Activated effector memory CD4-positive, alpha-beta T cell treated with Interleukin-2 at 50 U/mL for 16 hours (primary cell): ENCODE data around the gene DGCR6L.
"Not testable (repeated sequence)": the region's sequence is repeated elsewhere in the genome, so short reads cannot be mapped to it uniquely, and the experiment has no call there.

ENCODE experiments used
- DNase-seq: peaks from one replicate; pipeline ENCODE4 v3.0.0-alpha.2; 2020

DGCR6L gene

GRCh38 chr22:20319745-20320658, at the start of gene DGCR6L:
Gene DGCR6L (minus strand): TSS chr22:20320060. CDS start chr22:20319988, 72 bp downstream.
- DNase-seq: peak; percentile 96

- DNase-seq: not testable (repeated sequence)
Observed at GRCh38 chr22:20368875-20369274, 49.0 kb upstream of the DGCR6L start.

DNA sequence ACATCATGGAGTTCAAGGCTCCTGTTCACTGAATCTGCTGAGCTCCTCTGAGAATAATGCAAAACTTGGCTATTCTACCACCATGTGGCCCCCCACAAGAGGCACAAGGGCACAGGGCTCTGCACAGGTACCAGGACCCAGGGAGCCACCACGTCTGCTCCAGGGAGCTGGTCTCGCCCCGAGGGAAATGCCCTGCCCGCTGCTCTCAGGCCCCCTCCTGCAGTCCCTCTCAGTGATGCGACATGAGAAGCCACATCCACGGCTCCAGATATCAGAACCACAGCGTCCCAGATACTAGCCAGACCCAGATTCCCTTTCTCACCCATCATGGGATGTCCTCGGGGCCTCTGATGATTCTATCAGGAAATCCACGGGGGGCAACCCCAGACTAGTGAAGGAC, 47.0 kb upstream of the DGCR6L start:
- DNase-seq: not testable (repeated sequence)

DNA sequence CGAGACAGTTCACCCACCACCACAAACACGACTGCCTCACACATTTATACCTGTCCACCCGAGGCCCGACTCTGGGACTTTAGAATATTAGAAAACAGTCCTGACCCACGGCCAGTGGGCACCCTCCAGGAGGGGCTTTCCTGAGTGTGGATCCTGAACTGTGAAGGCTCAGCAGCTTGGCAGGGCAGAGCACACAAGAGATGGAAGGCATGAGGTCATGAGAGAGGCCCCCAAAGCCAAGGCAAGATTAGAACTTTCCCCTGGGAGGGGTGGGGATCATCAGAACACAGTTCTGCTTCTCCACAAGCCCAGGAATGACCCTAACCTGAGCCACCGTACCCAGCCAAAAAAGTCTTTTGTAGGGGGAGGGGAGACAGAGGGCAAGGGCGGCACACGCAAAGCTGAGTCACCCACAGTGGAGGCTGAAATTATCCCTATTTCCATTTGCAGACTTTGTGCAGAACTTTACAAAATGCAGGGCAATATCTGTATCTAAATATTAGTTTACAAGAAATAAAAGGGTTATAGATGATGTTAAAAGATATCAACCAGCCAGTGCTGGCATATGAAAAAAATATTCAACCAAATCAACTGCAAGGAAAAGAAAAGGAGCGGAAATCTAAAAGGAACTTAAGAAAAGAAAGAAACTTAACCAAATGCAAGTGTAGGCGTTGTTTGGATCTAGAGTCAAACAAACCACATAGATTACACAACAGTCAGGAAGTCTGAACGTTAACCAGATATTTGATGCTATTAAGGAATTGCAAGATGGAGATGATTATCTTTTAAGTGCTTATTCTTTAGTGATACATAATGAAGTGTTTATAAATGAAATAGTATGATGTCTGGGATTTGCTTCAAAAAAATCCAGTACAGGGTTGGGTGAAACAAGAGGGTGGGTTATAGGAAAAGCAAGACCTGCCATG, 44.7 kb upstream of the DGCR6L start:
- DNase-seq: not testable (repeated sequence)

GRCh38 chr22:20362403-20362802, 42.5 kb upstream of the DGCR6L start:
- DNase-seq: not testable (repeated sequence)

DNA sequence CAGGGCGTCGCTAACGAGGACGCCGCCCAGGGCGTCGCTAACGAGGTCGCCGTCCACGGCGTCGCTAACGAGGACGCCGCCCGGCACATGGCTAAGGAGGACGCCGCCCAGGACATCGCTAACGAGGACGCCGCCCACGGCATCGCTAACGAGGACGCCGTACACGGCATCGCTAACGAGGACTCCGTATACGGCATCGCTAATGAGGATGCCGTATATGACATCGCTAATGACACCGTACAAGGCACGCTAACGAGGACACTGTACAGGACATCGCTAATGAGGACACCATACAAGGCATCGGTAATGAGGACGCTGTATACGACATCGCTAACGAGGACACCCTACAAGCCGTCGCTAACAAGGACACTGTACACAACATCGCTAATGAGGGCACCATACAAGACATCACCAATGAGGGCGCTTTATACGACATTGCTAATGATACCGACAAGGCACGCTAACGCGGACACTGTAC, 41.9 kb upstream of the DGCR6L start:
- not testable (repeated sequence) for DNase-seq

- not testable (repeated sequence) for DNase-seq
Observed at GRCh38 chr22:20360866-20361751, 41.2 kb upstream of the DGCR6L start.

GRCh38 chr22:20360261-20360660, 40.4 kb upstream of the DGCR6L start:
- DNase-seq: not testable (repeated sequence)

GRCh38 chr22:20358503-20359239, 38.8 kb upstream of the DGCR6L start:
- DNase-seq: not testable (repeated sequence)

DNA sequence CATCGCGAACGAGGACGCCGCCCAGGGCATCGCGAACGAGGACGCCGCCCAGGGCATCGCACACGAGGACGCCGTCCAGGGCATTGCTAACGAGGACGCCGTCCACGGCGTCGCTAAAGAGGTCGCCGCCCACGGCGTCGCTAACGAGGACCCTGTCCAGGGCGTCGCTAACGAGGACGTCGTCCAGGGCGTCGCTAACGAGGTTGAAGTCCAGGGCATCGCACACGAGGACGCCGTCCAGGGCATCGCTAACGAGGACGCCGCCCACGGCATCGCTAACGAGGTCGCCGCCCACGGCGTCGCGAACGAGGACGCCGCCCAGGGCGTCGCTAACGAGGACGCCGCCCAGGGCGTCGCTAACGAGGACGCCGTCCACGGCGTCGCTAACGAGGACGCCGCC, 38.1 kb upstream of the DGCR6L start:
- DNase-seq: not testable (repeated sequence)

DNA sequence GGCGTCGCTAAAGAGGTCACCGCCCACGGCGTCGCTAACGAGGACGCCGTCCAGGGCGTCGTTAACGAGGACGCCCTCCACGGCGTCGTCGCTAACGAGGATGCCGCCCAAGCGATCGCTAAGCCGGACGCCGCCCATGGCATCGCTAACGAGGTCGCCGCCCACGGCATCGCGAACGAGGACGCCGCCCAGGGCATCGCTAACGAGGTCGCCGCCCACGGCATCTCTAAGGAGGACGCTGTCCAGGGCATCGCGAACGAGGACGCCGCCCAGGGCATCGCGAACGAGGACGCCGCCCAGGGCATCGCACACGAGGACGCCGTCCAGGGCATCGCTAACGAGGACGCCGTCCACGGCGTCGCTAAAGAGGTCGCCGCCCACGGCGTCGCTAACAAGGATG, 37.0 kb upstream of the DGCR6L start:
- DNase-seq: not testable (repeated sequence)

- not testable (repeated sequence) for DNase-seq
Observed at GRCh38 chr22:20355939-20356636, 36.2 kb upstream of the DGCR6L start.

DNA sequence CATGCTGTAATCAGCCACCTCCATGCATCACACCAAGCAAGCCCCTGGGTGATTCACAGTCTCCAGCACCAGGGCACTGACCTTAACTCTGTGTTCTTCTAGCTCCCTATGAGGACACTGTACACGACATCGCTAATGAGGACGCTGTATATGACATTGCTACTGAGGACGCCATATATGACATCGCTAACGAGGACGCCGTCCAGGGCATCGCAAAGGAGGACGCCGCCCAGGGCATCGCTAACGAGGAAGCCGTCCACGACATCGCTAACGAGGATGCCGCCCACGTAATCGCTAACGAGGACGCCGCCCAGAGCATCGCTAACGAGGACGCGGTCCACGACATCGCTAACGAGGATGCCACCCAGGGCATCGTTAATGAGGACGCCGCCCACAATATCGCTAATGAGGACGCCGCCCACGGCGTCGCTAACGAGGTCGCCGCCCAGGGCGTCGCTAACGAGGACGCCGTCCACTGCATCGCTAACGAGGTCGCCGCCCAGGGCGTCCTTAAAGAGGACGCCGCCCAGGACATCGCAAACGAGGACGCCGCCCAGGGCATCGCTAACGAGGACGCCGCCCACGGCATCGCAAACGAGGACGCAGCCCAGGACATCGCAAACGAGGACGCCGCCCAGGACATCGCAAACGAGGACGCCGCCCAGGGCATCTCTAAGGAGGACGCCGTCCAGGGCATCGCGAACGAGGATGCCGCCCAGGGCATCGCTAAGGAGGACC, 34.5 kb upstream of the DGCR6L start:
- no peak for DNase-seq

DNA sequence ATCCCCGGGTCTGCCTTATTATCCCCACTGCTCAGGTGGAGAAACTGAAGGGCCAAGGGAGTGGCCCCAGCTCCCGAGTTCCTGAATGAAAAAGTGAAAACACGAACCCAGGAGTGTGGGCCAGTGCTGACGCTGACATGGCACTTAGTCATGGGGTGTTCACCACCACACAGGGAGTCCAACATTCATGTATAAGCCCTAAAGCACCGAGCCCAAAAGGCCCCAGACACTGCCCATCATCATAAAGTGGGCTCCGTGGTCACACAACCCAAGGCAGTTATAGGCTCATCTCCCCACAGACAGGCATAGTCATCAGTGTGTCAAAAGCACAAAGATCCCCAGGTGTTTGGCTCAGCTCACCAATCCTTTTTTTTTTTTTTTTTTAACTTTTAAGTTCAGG, 32.7 kb upstream of the DGCR6L start:
- not testable (repeated sequence) for DNase-seq

DNA sequence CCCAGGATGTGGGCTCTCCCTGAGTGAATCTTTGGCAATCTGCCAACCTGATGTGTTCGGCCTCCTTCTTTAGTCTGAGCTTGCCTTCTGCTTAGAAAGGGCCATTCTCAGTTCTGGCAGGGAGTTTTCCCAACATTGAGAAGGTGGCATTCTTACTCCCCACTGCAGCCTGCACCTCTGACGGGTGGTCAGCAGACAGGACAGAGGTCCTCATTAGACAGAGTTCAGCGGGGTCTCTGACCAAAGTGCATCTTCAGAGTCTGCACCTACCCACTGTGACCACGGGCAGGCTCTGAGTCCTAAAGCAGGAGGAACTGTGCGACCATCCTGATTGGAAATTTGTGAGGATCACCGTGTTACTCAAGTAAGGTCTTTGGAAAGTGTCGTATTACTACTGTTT, 26.7 kb upstream of the DGCR6L start:
- DNase-seq: not testable (repeated sequence)

DNA sequence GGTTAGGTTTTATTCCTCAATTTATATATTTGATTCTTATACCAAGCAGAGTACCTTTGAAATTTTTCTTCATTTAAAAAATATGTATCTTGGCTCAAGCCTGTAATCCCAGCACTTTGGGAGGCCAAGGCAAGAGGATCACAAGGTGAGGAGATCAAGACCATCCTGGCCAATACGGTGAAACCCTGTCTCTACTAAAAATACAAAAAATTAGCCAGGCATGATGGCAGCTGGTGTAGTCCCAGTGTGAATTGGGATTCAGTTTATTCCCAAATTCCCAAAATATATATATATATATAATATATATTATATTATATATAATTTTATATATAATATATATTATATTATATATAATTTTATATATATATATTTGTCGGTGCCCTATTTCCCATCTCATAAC, 18.4 kb upstream of the DGCR6L start:
- DNase-seq: not testable (repeated sequence)

DNA sequence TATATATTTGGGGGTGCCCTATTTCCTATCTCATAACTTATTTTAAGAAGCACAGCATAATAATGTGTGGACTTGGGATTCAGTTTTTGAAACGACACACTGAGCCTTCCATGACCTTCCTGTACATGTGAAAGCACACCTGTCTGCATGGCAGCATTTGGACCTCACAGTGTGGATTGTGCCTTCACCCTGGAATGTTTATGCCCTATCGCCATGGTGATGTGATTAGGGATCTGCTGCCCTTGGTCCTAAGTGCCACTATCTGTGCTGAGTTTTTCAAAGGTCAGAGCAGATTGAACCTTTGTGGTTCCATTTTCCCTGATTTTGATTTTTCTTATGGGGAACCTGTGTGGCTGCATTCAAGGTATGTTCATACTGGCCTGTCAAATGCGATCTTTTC, 17.9 kb upstream of the DGCR6L start:
- not testable (repeated sequence) for DNase-seq

DNA sequence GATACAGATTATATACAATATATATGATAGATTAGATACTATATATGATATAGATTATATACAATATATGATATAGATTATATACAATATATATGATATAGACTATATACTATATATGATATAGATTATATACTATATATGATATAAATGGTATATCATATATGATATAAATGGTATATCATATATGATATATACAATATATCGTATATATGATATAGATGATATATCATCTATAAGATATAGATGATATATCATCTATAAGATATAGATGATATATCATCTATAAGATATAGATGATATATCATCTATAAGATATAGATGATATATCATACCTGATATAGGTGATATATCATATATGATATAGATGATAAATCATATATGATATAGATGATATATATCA, 16.7 kb upstream of the DGCR6L start:
- DNase-seq: not testable (repeated sequence)

DNA sequence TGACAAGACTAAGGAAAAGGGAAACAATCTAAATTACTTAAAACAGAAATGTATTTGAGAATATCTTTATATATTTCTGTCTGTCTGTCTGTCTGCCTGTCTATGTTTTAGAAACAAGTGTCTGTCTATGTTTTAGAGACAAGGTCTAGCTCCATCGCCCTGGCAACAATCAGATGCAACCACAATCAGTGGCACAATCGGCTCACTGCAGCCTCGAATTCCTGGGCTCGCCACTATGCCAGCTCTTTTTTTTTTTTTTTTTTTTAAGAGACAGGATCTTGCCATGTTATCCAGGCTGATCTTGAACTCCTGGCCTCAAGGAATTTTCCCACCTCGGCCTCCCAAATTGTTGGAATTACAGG, 8.7 kb upstream of the DGCR6L start:
- not testable (repeated sequence) for DNase-seq

DNA sequence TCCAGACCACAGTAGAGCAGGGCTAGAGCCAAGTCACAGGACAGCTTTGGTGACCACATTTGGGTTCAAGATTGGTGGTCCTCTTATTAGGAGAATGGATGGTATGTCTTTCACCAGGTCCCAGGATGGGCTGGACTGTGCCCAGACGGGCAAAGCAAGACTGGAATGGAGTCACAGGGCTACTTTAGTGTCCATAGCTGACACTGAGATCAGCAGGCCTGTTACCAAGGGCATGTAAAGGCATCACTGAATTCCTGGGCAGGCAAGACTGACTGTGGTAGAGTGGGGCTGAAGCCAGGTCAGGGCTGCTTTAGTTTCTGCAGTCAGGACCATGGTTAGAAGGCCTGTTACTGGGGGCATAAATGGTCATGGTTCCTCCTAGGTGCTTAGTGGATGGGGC, 6.1 kb upstream of the DGCR6L start:
- not testable (repeated sequence) for DNase-seq
